HepG2 (cell line): ENCODE results near the gene DSG4. TPM values are rescaled to one million over a fixed set of nuclear protein-coding genes. Genes with fewer than 3 reads are reported as not detected.

Experiments used
- ATAC-seq: fragments of 200-7000 bp; cut with Tn5 transposase; 3 replicates; pipeline ENCODE4 v1.9.1; 2020; ENCODE audit warnings: mild to moderate bottlenecking, moderate library complexity
- BruUV-seq: library from RNA; stranded (reverse); fragments of 400-500 nt; replicated peaks from 2 replicates; lab custom pipeline; 2021; lab: Mats Ljungman, UMichigan
- CTCF ChIA-PET: fragments of 300-600 bp; formaldehyde crosslinking; extraction: SDS; loops from one replicate; lab custom pipeline; 2021; ENCODE audit warnings: low total read pairs, inconsistent platforms, low intra/inter-chr PET ratio; lab: Yijun Ruan, JAX
- POLR2A ChIA-PET: fragments of 350-600 bp; sonication (Branson Sonifier 250); formaldehyde crosslinking; loops from one replicate; lab custom pipeline; 2020; ENCODE audit warnings: antibody characterized with exemption, inconsistent platforms; lab: Yijun Ruan, JAX
- DNase-seq: peaks from one replicate; pipeline ENCODE4 v3.0.0-alpha.2; 2015; ENCODE audit warnings: low spot score
- FAIRE-seq: peaks from 3 replicates; lab custom pipeline; 2011; peaks lifted over from hg19 to GRCh38; lab: Jason Lieb, UNC
- H2AFZ ChIP-seq: one replicate; pipeline ENCODE4 v1.6.1; 2011; ENCODE audit warnings: low read length, inconsistent platforms
- H3K27ac ChIP-seq: fragments of 300-600 bp; 3 replicates; pipeline ENCODE4 v1.8.0; 2011; ENCODE audit warnings: mixed run types, mild to moderate bottlenecking, mixed read lengths, low read length, inconsistent platforms; ENCODE audit not compliant: insufficient read depth; ENCODE audit errors: extremely low read length
- H3K27me3 ChIP-seq, 2 experiments: fragments of 200-600 bp in 1 of 2; 2 replicates in 1 of 2; 3 replicates in 1 of 2; pipeline versions ENCODE4 v1.6.0 to v1.8.0; 2011; ENCODE audit warnings: low read length in 2 of 2, mild to moderate bottlenecking in 2 of 2, moderate library complexity in 2 of 2, inconsistent platforms in 1 of 2; ENCODE audit not compliant: insufficient read depth in 2 of 2, control insufficient read depth in 1 of 2
- H3K36me3 ChIP-seq, 2 experiments: fragments of 200-600 bp in 1 of 2; replicated peaks in 1 of 2; 2 replicates in 1 of 2; 3 replicates in 1 of 2; pipeline versions ENCODE4 v1.5.1 to v1.8.0; 2011; ENCODE audit warnings: low read length in 2 of 2, inconsistent platforms in 1 of 2; ENCODE audit not compliant: insufficient read depth in 2 of 2, control insufficient read depth in 1 of 2
- H3K4me1 ChIP-seq: 2 replicates; pipeline ENCODE4 v1.5.1; 2012; ENCODE audit warnings: low read length, inconsistent platforms; ENCODE audit not compliant: insufficient read depth
- H3K4me2 ChIP-seq: 2 replicates; pipeline ENCODE4 v1.6.0; 2011; ENCODE audit warnings: low read depth, low read length, inconsistent platforms
- H3K4me3 ChIP-seq, 3 experiments: fragments of 200-600 bp in 1 of 3; sonication (generic), shearing (Covaris generic) in 1 of 3; replicated peaks in 1 of 3; 2 replicates each; pipeline ENCODE4 v1.5.1; 2011 to 2016; ENCODE audit warnings: low read length in 3 of 3, inconsistent platforms in 2 of 3, low read depth in 2 of 3, mild to moderate bottlenecking in 2 of 3, control low read depth in 1 of 3, mixed read lengths in 1 of 3; ENCODE audit not compliant: insufficient read depth in 1 of 3
- H3K79me2 ChIP-seq: one replicate; pipeline ENCODE4 v1.6.1; 2011; ENCODE audit warnings: low read length, inconsistent platforms; ENCODE audit not compliant: insufficient read depth
- H3K9ac ChIP-seq: 2 replicates; pipeline ENCODE4 v1.6.0; 2011; ENCODE audit warnings: mild to moderate bottlenecking, low read depth, low read length, inconsistent platforms; ENCODE audit not compliant: insufficient read depth
- H3K9me3 ChIP-seq: 2 replicates; pipeline ENCODE4 v1.5.1; 2012; ENCODE audit warnings: mild to moderate bottlenecking, low read length
- H4K20me1 ChIP-seq: 2 replicates; pipeline ENCODE4 v1.6.0; 2011; ENCODE audit warnings: inconsistent platforms, mild to moderate bottlenecking, low read length, moderate library complexity; ENCODE audit not compliant: insufficient read depth
- FOXP1 ChIP-seq, 2 experiments: fragments of 450-650 bp in 1 of 2; IDR thresholded peaks; 2 replicates each; pipeline ENCODE4 v1.6.1; 2017 to 2018; ENCODE audit warnings: antibody characterized with exemption in 1 of 2
- KDM2A ChIP-seq: sonication (generic); formaldehyde crosslinking; IDR thresholded peaks from 2 replicates; pipeline ENCODE4 v1.4.0; 2020; ENCODE audit warnings: low read depth, missing genetic modification reagents, borderline replicate concordance
- MBD4 ChIP-seq: IDR thresholded peaks from 2 replicates; pipeline ENCODE4 v1.6.1; 2012; ENCODE audit warnings: low read length, inconsistent platforms, borderline replicate concordance
- NFIC ChIP-seq: IDR thresholded peaks from 2 replicates; pipeline ENCODE4 v1.6.1; 2012; ENCODE audit warnings: mild to moderate bottlenecking, low read length, inconsistent platforms
- NR2F1 ChIP-seq, 2 experiments: fragments of 450-650 bp in 1 of 2; formaldehyde crosslinking in 1 of 2; IDR thresholded peaks; 2 replicates each; pipeline versions ENCODE4 v1.5.0 to v1.6.1; 2016 to 2020; ENCODE audit warnings: mild to moderate bottlenecking in 1 of 2, missing compliant biosample characterization in 1 of 2, missing genetic modification reagents in 1 of 2, moderate library complexity in 1 of 2
- SIN3A ChIP-seq: IDR thresholded peaks from 2 replicates; pipeline ENCODE4 v1.6.1; 2011; ENCODE audit warnings: low read depth, mild to moderate bottlenecking, control low read depth, low read length, borderline replicate concordance
- SP5 ChIP-seq: IDR thresholded peaks from 2 replicates; pipeline ENCODE4 v1.6.1; 2016; ENCODE audit warnings: low read depth, borderline replicate concordance
- ZBTB4 ChIP-seq: sonication (generic); formaldehyde crosslinking; IDR thresholded peaks from 2 replicates; pipeline ENCODE4 v1.4.0; 2020; ENCODE audit warnings: missing genetic modification reagents, mild to moderate bottlenecking, borderline replicate concordance
- ZMYM3 ChIP-seq: sonication (generic); formaldehyde crosslinking; IDR thresholded peaks from 2 replicates; pipeline ENCODE4 v1.5.1; 2020; ENCODE audit warnings: mild to moderate bottlenecking, missing genetic modification reagents
- ZNF496 ChIP-seq: sonication (generic); formaldehyde crosslinking; IDR thresholded peaks from 2 replicates; pipeline ENCODE4 v1.8.1; 2023; ENCODE audit warnings: mild to moderate bottlenecking, moderate library complexity, missing genetic modification reagents; ENCODE audit not compliant: insufficient replicate concordance
- ZNF556 ChIP-seq: sonication (generic); formaldehyde crosslinking; IDR thresholded peaks from 2 replicates; pipeline ENCODE4 v1.4.0; 2020; ENCODE audit warnings: mild to moderate bottlenecking, missing genetic modification reagents, borderline replicate concordance
- ZNF646 ChIP-seq: sonication (generic); formaldehyde crosslinking; IDR thresholded peaks from 2 replicates; pipeline ENCODE4 v1.9.0; 2021; ENCODE audit warnings: mild to moderate bottlenecking, missing genetic modification reagents
- WGBS: methylation state at CpG from one replicate; pipeline ENCODE4 v1.1.6; 2017; ENCODE audit warnings: low lambda C conversion rate; 5-methylcytosine and 5-hydroxymethylcytosine counted together
- in situ Hi-C: cut with HindIII; loops from 2 replicates; pipeline ENCODE4 v1.10.0; 2017; ENCODE audit warnings: low pct_unique_long_range_greater_than_20kb; ENCODE audit not compliant: extremely low pct_ligation_motif_present
- intact Hi-C: fragments of 100-400 bp; cut with micrococcal nuclease; formaldehyde crosslinking; loops from one replicate; pipeline ENCODE4 v1.10.0; 2022; ENCODE audit not compliant: unreplicated experiment
- polyA plus RNA-seq, 8 experiments: library from polyadenylated mRNA; depleted of rRNA in 3 of 8; stranded (reverse) in 7 of 8; unstranded in 1 of 8; fragments of >200 nt; fragmentation: Illumina TruSeq in 4 of 8; extraction: Trizol in 4 of 8; gene quantifications; 2 replicates each; pipeline versions ENCODE4 v1.2.1 to v1.2.3, GENCODE V29; 2011 to 2016; ENCODE audit warnings: low read depth in 4 of 8, missing spikeins in 1 of 8, mixed read lengths in 1 of 8; ENCODE audit not compliant: insufficient read depth in 1 of 8
- total RNA-seq, 5 experiments: library from RNA; depleted of rRNA; stranded (reverse); fragments of >200 nt; fragmentation: Illumina TruSeq; extraction: Trizol; gene quantifications; 2 replicates each; pipeline ENCODE4 v1.2.3, GENCODE V29; 2016; ENCODE audit warnings: low read depth in 1 of 5

The DSG4 gene
- total and polyA plus RNA-seq, 2 of the 13 experiments (the other 11 are each of a cell fraction or from before 2014, with no cell fraction given): 0.07 TPM; not detected in 1

DNA sequence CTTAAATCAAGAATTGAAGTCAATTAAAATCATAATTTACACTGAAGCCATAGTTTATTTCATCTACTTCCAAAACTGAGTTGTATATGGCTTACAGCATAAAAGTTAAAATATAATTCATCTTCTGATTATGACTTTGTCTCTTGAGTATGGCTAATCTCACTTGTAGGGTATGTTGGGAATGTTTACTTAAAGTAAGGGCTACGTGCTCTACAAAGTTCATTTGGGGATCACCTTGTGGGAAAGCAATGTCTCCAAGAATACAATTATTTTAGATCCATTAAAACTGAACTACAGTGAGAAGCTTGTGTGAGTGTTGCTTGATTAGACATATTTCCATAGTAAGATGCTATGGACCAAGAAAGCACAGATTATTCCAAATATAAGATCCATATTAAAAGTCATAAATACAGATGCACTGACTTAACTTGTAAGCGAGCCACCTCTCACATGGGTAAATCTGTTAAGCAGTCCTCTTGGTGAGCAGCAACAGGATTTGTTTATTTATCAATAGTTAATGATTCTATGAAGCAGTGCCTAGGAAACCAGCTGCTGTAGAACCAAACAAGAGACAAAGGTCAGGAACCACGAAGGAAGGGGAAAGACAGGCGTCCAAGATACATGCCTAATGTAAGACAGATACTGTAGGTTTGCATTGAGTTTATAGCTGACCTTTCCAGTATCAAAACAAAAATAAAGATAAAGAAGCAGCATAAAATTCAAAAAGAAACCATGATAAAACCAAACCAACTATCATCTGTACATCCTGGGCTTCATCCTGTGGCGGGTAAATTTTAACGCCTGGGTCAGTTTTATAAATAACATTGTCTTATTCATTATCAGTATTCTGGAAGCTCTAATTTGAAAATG, 24.8 kb downstream of the DSG4 start:
- ChIA-PET POLR2A (interaction anchor here (1.0 to 2.5 kb wide), 12 partner anchors 9 to 300 kb away, joined by 3 to 49 read pairs (median 4); no protein-coding TSS in a partner anchor), CTCF (no interaction called here)
- DNase-seq (peak; percentile 76), ATAC-seq (peak; percentile 84), FAIRE-seq (peak; percentile 58)
- 17% methylated on average over 6 of the region's 6 CpGs for WGBS
- no peaks in the 10 kb centered on the region for H3K36me3 ChIP-seq
- no peaks in the 10 kb centered on the region for H3K27me3 ChIP-seq
- H3K9ac ChIP-seq: peak overlapping the region; percentile 71
- intact Hi-C loops: loop anchor here (2.0 kb wide), 3 partner anchors 123 to 301 kb away; no protein-coding TSS in a partner anchor
- peak overlapping the region in 2 of 3 experiments; percentile 10 to 27; a peak in 2 of 6 replicates for H3K4me3 ChIP-seq
- no peaks in the 10 kb centered on the region for H3K79me2 ChIP-seq
- H3K9me3 ChIP-seq: no peaks in the 10 kb centered on the region
- H2AFZ ChIP-seq: no peak overlapping the region
- H4K20me1 ChIP-seq: no peaks in the 10 kb centered on the region
- H3K4me2 ChIP-seq: peak overlapping the region; percentile 64
- peak overlapping the region; percentile 93 for H3K27ac ChIP-seq
- in situ Hi-C loops: no loop called here
- H3K4me1 ChIP-seq: peaks cover 80% of the 10 kb centered on the region
- BruUV-seq: no TSS peak
- TF ChIP-seq ZBTB4 (CRISPR knock-in tag) (no peak), ZMYM3 (CRISPR knock-in tag) (no peak), ZNF556 (CRISPR knock-in tag) (no peak), ZNF496 (no peak), KDM2A (CRISPR knock-in tag) (no peak), NR2F1 (CRISPR knock-in tag; IDR thresholded peaks at IDR 0.05) (peak in 1 of 2 experiments; percentile 3; a peak in 1 of 4 replicates), SIN3A (no peak), SP5 (CRISPR knock-in tag) (no peak), FOXP1 (IDR thresholded peaks at IDR 0.05) (peak; percentile 49; the same call in 1 of the 2 replicates), FOXP1 (CRISPR knock-in tag; IDR thresholded peaks at IDR 0.05) (peak; percentile 82), ZNF646 (CRISPR knock-in tag) (no peak), NFIC (peak; percentile 12; the same call in 1 of the 2 replicates), MBD4 (no peak; the same call in 1 of the 2 replicates)
